ENCODE results near the gene TRPM3. TPM values are rescaled to one million over a fixed set of nuclear protein-coding genes. Genes with fewer than 3 reads are reported as not detected.

TRPM3 gene
- total RNA-seq, 1 experiment from 2014 or later, result 0.26 TPM

- Histone ChIP-seq H3K79me2 (ENCODE audit: low read depth) (no peaks in the 10 kb centered on the region), H3K27ac (no peak overlapping the region), H3K27me3 (ENCODE audit: insufficient read depth, low read depth) (no peaks in the 10 kb centered on the region), H4K20me1 (ENCODE audit: insufficient read depth) (no peaks in the 10 kb centered on the region), H3K4me1 (replicated peaks; ENCODE audit: insufficient read depth) (no peaks in the 10 kb centered on the region), H3K9me2 (ENCODE audit: insufficient read depth) (no peaks in the 10 kb centered on the region; the same call in 1 of the 2 replicates), H3K4me2 (no peak overlapping the region), H3F3A (ENCODE audit: insufficient read depth, low read depth) (no peaks in the 10 kb centered on the region), H3K4me3 (no peak overlapping the region), H3K9me3 (ENCODE audit: insufficient read depth, low read depth) (no peaks in the 10 kb centered on the region), H2AFZ (no peak overlapping the region), H3K36me3 (ENCODE audit: low read depth) (no peaks in the 10 kb centered on the region)
- ChIA-PET CTCF (interaction anchor here (0.6 to 0.7 kb wide), 2 partner anchors 12 to 392 kb away, joined by 3 read pairs; no protein-coding TSS in a partner anchor), POLR2A (ENCODE audit: unreplicated experiment) (no interaction called here)
- intact Hi-C loops (cut with micrococcal nuclease; ENCODE audit: unreplicated experiment), result loop anchor here (10.0 kb wide), 1 partner anchor 165 kb away; no protein-coding TSS in a partner anchor
- BruUV-seq (replicated peaks), result no TSS peak
- DNase-seq, result peak in 1 of 2 experiments; percentile 21
- TF ChIP-seq EZH2 (IDR thresholded peaks at IDR 0.05; ENCODE audit: low read depth), result no peak
- peak; percentile 60 for TF ChIP-seq CTCF (conservative IDR thresholded peaks at IDR 0.05)
These were observed 611.2 kb downstream of the TRPM3 start for GRCh38 chr9:70510157-70510770.

GRCh38 chr9:70506159-70506558 is 615.3 kb downstream of the TRPM3 start:
- no peak for DNase-seq
- no TSS peak for BruUV-seq (replicated peaks)
- intact Hi-C loops (cut with micrococcal nuclease; ENCODE audit: unreplicated experiment), result no loop called here

GRCh38 chr9:70504834-70505233 is 616.6 kb downstream of the TRPM3 start:
- intact Hi-C loops (cut with micrococcal nuclease; ENCODE audit: unreplicated experiment), result no loop called here

More at GRCh38 chr9:70506159-70506558, 615.3 kb downstream of the TRPM3 start:
- no peaks in the 10 kb centered on the region for H3K36me3 ChIP-seq (ENCODE audit: low read depth)
- no peaks in the 10 kb centered on the region for H3K27me3 ChIP-seq (ENCODE audit: insufficient read depth, low read depth)
- no peaks in the 10 kb centered on the region for H4K20me1 ChIP-seq (ENCODE audit: insufficient read depth)
- no peak overlapping the region; the same call in 1 of the 2 replicates for H2AFZ ChIP-seq
- no peak overlapping the region for H3K27ac ChIP-seq
- CTCF ChIA-PET, result no interaction called here
- no peak overlapping the region for H3K4me3 ChIP-seq
- H3K79me2 ChIP-seq (ENCODE audit: low read depth), result no peaks in the 10 kb centered on the region
- no peaks in the 10 kb centered on the region for H3F3A ChIP-seq (ENCODE audit: insufficient read depth, low read depth)
- no peaks in the 10 kb centered on the region for H3K4me1 ChIP-seq (replicated peaks; ENCODE audit: insufficient read depth)
- H3K9me2 ChIP-seq (ENCODE audit: insufficient read depth), result no peaks in the 10 kb centered on the region; the same call in 1 of the 2 replicates
- POLR2A ChIA-PET (ENCODE audit: unreplicated experiment), result no interaction called here
- H3K4me2 ChIP-seq, result no peak overlapping the region
- no peaks in the 10 kb centered on the region for H3K9me3 ChIP-seq (ENCODE audit: insufficient read depth, low read depth)
- TF ChIP-seq CTCF (conservative IDR thresholded peaks at IDR 0.05), result no peak
- TF ChIP-seq EZH2 (IDR thresholded peaks at IDR 0.05; ENCODE audit: low read depth), result no peak

More at GRCh38 chr9:70504834-70505233, 616.6 kb downstream of the TRPM3 start:
- H3K9me2 ChIP-seq (ENCODE audit: insufficient read depth), result no peaks in the 10 kb centered on the region; the same call in 1 of the 2 replicates
- H3K27ac ChIP-seq, result no peak overlapping the region
- no peaks in the 10 kb centered on the region for H3K79me2 ChIP-seq (ENCODE audit: low read depth)
- no TSS peak for BruUV-seq (replicated peaks)
- H2AFZ ChIP-seq, result no peak overlapping the region
- H3K36me3 ChIP-seq (ENCODE audit: low read depth), result no peaks in the 10 kb centered on the region
- no peak for DNase-seq
- ChIA-PET POLR2A (ENCODE audit: unreplicated experiment) (no interaction called here), CTCF (no interaction called here)
- H4K20me1 ChIP-seq (ENCODE audit: insufficient read depth), result no peaks in the 10 kb centered on the region
- no peaks in the 10 kb centered on the region for H3F3A ChIP-seq (ENCODE audit: insufficient read depth, low read depth)
- no peak overlapping the region for H3K4me2 ChIP-seq
- H3K27me3 ChIP-seq (ENCODE audit: insufficient read depth, low read depth), result no peaks in the 10 kb centered on the region
- H3K4me3 ChIP-seq, result no peak overlapping the region
- no peaks in the 10 kb centered on the region for H3K9me3 ChIP-seq (ENCODE audit: insufficient read depth, low read depth)
- H3K4me1 ChIP-seq (replicated peaks; ENCODE audit: insufficient read depth), result no peaks in the 10 kb centered on the region
- TF ChIP-seq EZH2 (IDR thresholded peaks at IDR 0.05; ENCODE audit: low read depth), result no peak
